Left forelimb (tissue), 1 donor: ENCODE data around the gene PKP4.
"Not testable (repeated sequence)": the region's sequence is repeated elsewhere in the genome, so short reads cannot be mapped to it uniquely, and the experiment has no call there.

ENCODE experiments used
- DNase-seq: peaks from one replicate; pipeline ENCODE4 v3.0.0-alpha.2; 2018; ENCODE audit warnings: low spot score

Gene PKP4

GRCh38 chr2:158685646-158686045 is 228.9 kb downstream of the PKP4 start:
- no peak for DNase-seq

- no peak for DNase-seq
Measured at GRCh38 chr2:158686210-158686691, 229.5 kb downstream of the PKP4 start.

- DNase-seq: no peak
Measured at GRCh38 chr2:158687315-158687714, 230.6 kb downstream of the PKP4 start.

- DNase-seq: no peak
Measured at GRCh38 chr2:158688721-158689120, 232.0 kb downstream of the PKP4 start.

GRCh38 chr2:158689391-158689790 is 232.6 kb downstream of the PKP4 start:
- no peak for DNase-seq

GRCh38 chr2:158690823-158691222 is 234.1 kb downstream of the PKP4 start:
- no peak for DNase-seq

- no peak for DNase-seq
Measured at GRCh38 chr2:158691619-158692018, 234.9 kb downstream of the PKP4 start.

- no peak for DNase-seq
Measured at GRCh38 chr2:158692372-158693103, 235.8 kb downstream of the PKP4 start.

- DNase-seq: no peak
Measured at GRCh38 chr2:158693476-158693875, 236.7 kb downstream of the PKP4 start.

- no peak for DNase-seq
Measured at GRCh38 chr2:158695305-158695704, 238.6 kb downstream of the PKP4 start.

GRCh38 chr2:158695744-158696143 is 239.0 kb downstream of the PKP4 start:
- not testable (repeated sequence) for DNase-seq

- no peak for DNase-seq
Measured at GRCh38 chr2:158699323-158699722, 242.6 kb downstream of the PKP4 start.

- DNase-seq: no peak
Measured at GRCh38 chr2:158701101-158701500, 244.3 kb downstream of the PKP4 start.

GRCh38 chr2:158702740-158703139 is 246.0 kb downstream of the PKP4 start:
- DNase-seq: no peak

- DNase-seq: not testable (repeated sequence)
Measured at GRCh38 chr2:158704724-158705465, 248.1 kb downstream of the PKP4 start.

GRCh38 chr2:158712791-158713522 is 256.2 kb downstream of the PKP4 start:
- no peak for DNase-seq

- DNase-seq: no peak
Measured at GRCh38 chr2:158713523-158714138, 256.9 kb downstream of the PKP4 start.

GRCh38 chr2:158714420-158714819 is 257.7 kb downstream of the PKP4 start:
- DNase-seq: no peak

- no peak for DNase-seq
Measured at GRCh38 chr2:158715357-158715756, 258.6 kb downstream of the PKP4 start.

GRCh38 chr2:158716121-158716791 is 259.5 kb downstream of the PKP4 start:
- DNase-seq: no peak

GRCh38 chr2:158716921-158717320 is 260.2 kb downstream of the PKP4 start:
- no peak for DNase-seq
